ENCODE measurements around the gene TMEM259.

DNA sequence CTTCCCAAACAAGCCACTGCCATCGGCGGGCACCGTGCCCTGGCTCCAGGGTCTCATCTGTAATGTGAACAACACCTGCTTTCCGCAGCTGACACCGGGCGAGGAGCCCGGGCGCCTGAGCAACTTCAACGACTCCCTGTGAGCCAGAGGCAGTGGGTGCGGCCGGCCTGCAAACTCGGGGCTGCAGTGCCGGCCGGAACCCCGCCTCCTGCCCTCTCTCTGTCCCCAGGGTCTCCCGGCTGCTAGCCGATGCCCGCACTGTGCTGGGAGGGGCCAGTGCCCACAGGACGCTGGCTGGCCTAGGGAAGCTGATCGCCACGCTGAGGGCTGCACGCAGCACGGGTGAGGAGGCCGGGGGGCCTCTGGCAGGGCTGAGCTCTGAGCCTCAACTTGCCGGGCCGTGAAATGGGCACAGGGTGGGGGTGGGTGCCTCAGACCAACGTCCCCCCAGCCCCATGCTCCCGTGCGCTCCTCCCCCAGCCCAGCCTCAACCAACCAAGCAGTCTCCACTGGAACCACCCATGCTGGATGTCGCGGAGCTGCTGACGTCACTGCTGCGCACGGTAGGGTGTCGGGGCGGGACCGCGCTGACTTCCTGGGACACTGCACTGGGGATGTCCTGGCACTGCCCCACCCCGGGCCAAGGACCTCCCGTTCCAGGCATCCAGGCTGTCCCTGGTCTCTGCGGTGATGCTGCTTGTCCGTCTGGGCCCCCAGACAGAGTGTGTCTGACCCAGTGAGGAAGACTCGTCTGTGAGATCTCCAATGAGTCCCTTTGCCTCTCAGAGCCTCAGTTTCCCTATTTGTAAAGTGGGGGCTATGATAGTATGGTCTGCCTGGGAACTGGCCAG lies 21.1 kb upstream of the TMEM259 start:
- TF ChIP-seq CTCF (IDR thresholded peaks at IDR 0.05) = no peak
- no peak for TF ChIP-seq EZH2 (IDR thresholded peaks at IDR 0.05; ENCODE audit: borderline replicate concordance, insufficient read depth, low read depth, low read length, poor library complexity, severe bottlenecking)
